Left ventricle myocardium inferior (tissue), 1 donor: ENCODE measurements around the gene PCDHB1. TPM values are rescaled to one million over a fixed set of nuclear protein-coding genes. Genes with fewer than 3 reads are reported as not detected.

Experiments used
- DNase-seq: peaks from one replicate; pipeline ENCODE4 v3.0.0-alpha.2; 2020
- H3K27ac ChIP-seq: fragments of 200-600 bp; replicated peaks from 2 replicates; pipeline ENCODE4 v1.8.0; 2021
- H3K27me3 ChIP-seq: fragments of 200-600 bp; 2 replicates; pipeline ENCODE4 v1.8.0; 2021; ENCODE audit warnings: low read depth
- H3K36me3 ChIP-seq: fragments of 200-600 bp; 2 replicates; pipeline ENCODE4 v1.8.0; 2021
- H3K4me1 ChIP-seq: fragments of 200-600 bp; 2 replicates; pipeline ENCODE4 v1.8.0; 2021
- H3K4me3 ChIP-seq: fragments of 200-600 bp; 2 replicates; pipeline ENCODE4 v1.8.0; 2021; ENCODE audit warnings: mild to moderate bottlenecking, moderate library complexity
- H3K9me3 ChIP-seq: fragments of 200-600 bp; replicated peaks from 2 replicates; pipeline ENCODE4 v1.8.0; 2021
- CTCF ChIP-seq: fragments of 200-600 bp; IDR thresholded peaks from 2 replicates; pipeline ENCODE4 v1.8.0; 2021; ENCODE audit warnings: antibody characterized with exemption, mild to moderate bottlenecking, borderline replicate concordance
- intact Hi-C: fragments of 100-400 bp; cut with micrococcal nuclease; formaldehyde crosslinking; loops from one replicate; pipeline ENCODE4 v1.11.0; 2022
- total RNA-seq: library from RNA; stranded (reverse); fragmentation: NEBNext Ultra II Directional; extraction: Animal tissue kit (Norgen Biotek cat#: 25700); gene quantifications from one replicate; pipeline ENCODE4 v1.2.1, GENCODE V29; 2021
- donor health status: DM: no; HTN: yes; CAD: no; lungs with severe emphysema.

PCDHB1 gene
- total RNA-seq, 1 donor from 2014 or later, result not detected

GRCh38 chr5:141003791-141004611 lies 47.2 kb upstream of the PCDHB1 start:
- H3K27me3 ChIP-seq, result peaks cover 60% of the 10 kb centered on the region

GRCh38 chr5:141007791-141008190 lies 43.4 kb upstream of the PCDHB1 start:
- DNase-seq, result no peak
- no peak overlapping the region for H3K27ac ChIP-seq
- intact Hi-C loops, result no loop called here
- no peak for TF ChIP-seq CTCF
- no peaks in the 10 kb centered on the region for H3K9me3 ChIP-seq
- no peaks in the 10 kb centered on the region for H3K4me1 ChIP-seq
- H3K4me3 ChIP-seq, result no peak overlapping the region
- no peaks in the 10 kb centered on the region for H3K36me3 ChIP-seq
- peaks cover 30% of the 10 kb centered on the region for H3K27me3 ChIP-seq

More at GRCh38 chr5:141003791-141004611, 47.2 kb upstream of the PCDHB1 start:
- Histone ChIP-seq H3K9me3 (no peaks in the 10 kb centered on the region), H3K27ac (no peak overlapping the region), H3K4me1 (peaks cover 10% of the 10 kb centered on the region), H3K36me3 (no peaks in the 10 kb centered on the region), H3K4me3 (no peak overlapping the region)
- intact Hi-C loops, result no loop called here
- TF ChIP-seq CTCF, result no peak
- DNase-seq, result no peak

GRCh38 chr5:141010047-141010793 lies 41.0 kb upstream of the PCDHB1 start:
- no peaks in the 10 kb centered on the region for H3K36me3 ChIP-seq
- H3K4me3 ChIP-seq, result no peak overlapping the region
- DNase-seq, result no peak
- no peak for TF ChIP-seq CTCF
- H3K27me3 ChIP-seq, result peaks cover 8% of the 10 kb centered on the region
- intact Hi-C loops, result no loop called here
- no peaks in the 10 kb centered on the region for H3K9me3 ChIP-seq
- no peaks in the 10 kb centered on the region for H3K4me1 ChIP-seq
- H3K27ac ChIP-seq, result no peak overlapping the region

GRCh38 chr5:141017943-141018342 lies 33.2 kb upstream of the PCDHB1 start:
- DNase-seq, result no peak
- Histone ChIP-seq H3K9me3 (no peaks in the 10 kb centered on the region), H3K4me1 (no peaks in the 10 kb centered on the region), H3K27me3 (peaks cover 7% of the 10 kb centered on the region), H3K4me3 (no peak overlapping the region), H3K36me3 (no peaks in the 10 kb centered on the region), H3K27ac (no peak overlapping the region)
- TF ChIP-seq CTCF, result no peak
- intact Hi-C loops, result no loop called here

- no peak for DNase-seq
- H3K36me3 ChIP-seq, result no peaks in the 10 kb centered on the region
- intact Hi-C loops, result no loop called here
- peaks cover 6% of the 10 kb centered on the region for H3K27me3 ChIP-seq
- H3K4me3 ChIP-seq, result no peak overlapping the region
- H3K9me3 ChIP-seq, result peaks cover 4% of the 10 kb centered on the region
- no peak for TF ChIP-seq CTCF
- H3K4me1 ChIP-seq, result no peaks in the 10 kb centered on the region
- no peak overlapping the region for H3K27ac ChIP-seq
Observed at GRCh38 chr5:141022384-141022783, 28.8 kb upstream of the PCDHB1 start.
